RWPE2 (cell line): ENCODE measurements around the gene ADGRB3.

Experiments used
- ATAC-seq: fragments of 200-7000 bp; cut with Tn5 transposase; 3 replicates; pipeline ENCODE4 v1.9.1; 2021; ENCODE audit warnings: low read depth
- DNase-seq: peaks from one replicate; pipeline ENCODE4 v3.0.0-alpha.2; 2020; ENCODE audit warnings: low spot score
- H3K27ac ChIP-seq: fragments of 450-650 bp; 2 replicates; pipeline ENCODE4 v1.5.1; 2017; ENCODE audit warnings: mild to moderate bottlenecking; ENCODE audit not compliant: poor library complexity, severe bottlenecking
- H3K27me3 ChIP-seq: fragments of 250-450 bp; sonication (Bioruptor Pico); 2 replicates; pipeline ENCODE4 v1.5.1; 2021; ENCODE audit warnings: mild to moderate bottlenecking, moderate library complexity; ENCODE audit not compliant: insufficient read depth, poor library complexity, severe bottlenecking
- H3K36me3 ChIP-seq: fragments of 250-450 bp; sonication (Bioruptor Pico); 2 replicates; pipeline ENCODE4 v1.5.1; 2020; ENCODE audit warnings: low read depth, mild to moderate bottlenecking, moderate library complexity
- H3K4me1 ChIP-seq: fragments of 250-450 bp; sonication (Bioruptor Pico); 2 replicates; pipeline ENCODE4 v1.5.1; 2021; ENCODE audit warnings: mild to moderate bottlenecking, moderate library complexity; ENCODE audit not compliant: insufficient read depth, poor library complexity, severe bottlenecking
- H3K4me3 ChIP-seq: fragments of 250-450 bp; sonication (Bioruptor Pico); 2 replicates; pipeline ENCODE4 v1.5.1; 2021; ENCODE audit warnings: mild to moderate bottlenecking, moderate library complexity; ENCODE audit not compliant: severe bottlenecking
- H3K9me3 ChIP-seq: fragments of 250-450 bp; sonication (Bioruptor Pico); 2 replicates; pipeline ENCODE4 v1.5.1; 2021; ENCODE audit warnings: mild to moderate bottlenecking, moderate library complexity; ENCODE audit not compliant: severe bottlenecking
- CTCF ChIP-seq: fragments of 450-650 bp; IDR thresholded peaks from one replicate; pipeline ENCODE4 v1.5.1; 2017; ENCODE audit warnings: mild to moderate bottlenecking, moderate library complexity; ENCODE audit not compliant: poor library complexity, severe bottlenecking

ADGRB3 gene

GRCh38 chr6:68868646-68869045 is 233.6 kb downstream of the ADGRB3 start:
- DNase-seq, result no peak
- ATAC-seq, result no peak
- Histone ChIP-seq H3K36me3 (no peaks in the 10 kb centered on the region), H3K27me3 (no peaks in the 10 kb centered on the region), H3K4me1 (no peaks in the 10 kb centered on the region), H3K9me3 (no peaks in the 10 kb centered on the region), H3K4me3 (no peak overlapping the region), H3K27ac (no peak overlapping the region)
- TF ChIP-seq CTCF, result no peak

- Histone ChIP-seq H3K4me1 (no peaks in the 10 kb centered on the region), H3K36me3 (no peaks in the 10 kb centered on the region), H3K9me3 (no peaks in the 10 kb centered on the region), H3K27ac (no peak overlapping the region), H3K4me3 (no peak overlapping the region), H3K27me3 (no peaks in the 10 kb centered on the region)
- no peak for ATAC-seq
- DNase-seq, result no peak
- no peak for TF ChIP-seq CTCF
Observed at GRCh38 chr6:68873236-68873635, 238.2 kb downstream of the ADGRB3 start.

GRCh38 chr6:68874747-68875146 is 239.7 kb downstream of the ADGRB3 start:
- H3K27ac ChIP-seq, result no peak overlapping the region
- ATAC-seq (no peak), DNase-seq (no peak)
- no peaks in the 10 kb centered on the region for H3K9me3 ChIP-seq
- H3K36me3 ChIP-seq, result no peaks in the 10 kb centered on the region
- H3K4me3 ChIP-seq, result no peak overlapping the region
- no peaks in the 10 kb centered on the region for H3K4me1 ChIP-seq
- no peaks in the 10 kb centered on the region for H3K27me3 ChIP-seq
- TF ChIP-seq CTCF, result no peak

- DNase-seq, result no peak
- no peaks in the 10 kb centered on the region for H3K9me3 ChIP-seq
- no peak overlapping the region for H3K4me3 ChIP-seq
- H3K4me1 ChIP-seq, result no peaks in the 10 kb centered on the region
- no peaks in the 10 kb centered on the region for H3K27me3 ChIP-seq
- H3K27ac ChIP-seq, result no peak overlapping the region
- H3K36me3 ChIP-seq, result no peaks in the 10 kb centered on the region
- no peak for ATAC-seq
- no peak for TF ChIP-seq CTCF
Observed at GRCh38 chr6:68875403-68875802, 240.3 kb downstream of the ADGRB3 start.

GRCh38 chr6:68876792-68877493 is 241.9 kb downstream of the ADGRB3 start:
- ATAC-seq (no peak), DNase-seq (no peak)
- H3K4me3 ChIP-seq, result no peak overlapping the region
- H3K27me3 ChIP-seq, result peaks cover 5% of the 10 kb centered on the region
- no peaks in the 10 kb centered on the region for H3K36me3 ChIP-seq
- no peaks in the 10 kb centered on the region for H3K4me1 ChIP-seq
- H3K9me3 ChIP-seq, result no peaks in the 10 kb centered on the region
- peak; percentile 68 for TF ChIP-seq CTCF
- H3K27ac ChIP-seq, result no peak overlapping the region
